NB4 (cell line): ENCODE data around the gene TBX4.

Experiments used
- CTCF ChIP-seq: IDR thresholded peaks from one replicate; pipeline ENCODE4 v1.5.1; 2012; ENCODE audit warnings: low read depth, low read length
- MYC ChIP-seq: IDR thresholded peaks from 2 replicates; pipeline ENCODE4 v1.6.1; 2011; ENCODE audit warnings: low read depth, low read length
- POLR2A ChIP-seq: IDR thresholded peaks from 2 replicates; pipeline ENCODE4 v1.6.1; 2011; ENCODE audit warnings: mild to moderate bottlenecking; ENCODE audit not compliant: insufficient read length; ENCODE audit errors: extremely low read depth
- TF ChIP-seq, protein P1 (sequence below): IDR thresholded peaks from 2 replicates; pipeline ENCODE4 v1.6.1; 2011; ENCODE audit warnings: low read depth, low read length

DNA sequence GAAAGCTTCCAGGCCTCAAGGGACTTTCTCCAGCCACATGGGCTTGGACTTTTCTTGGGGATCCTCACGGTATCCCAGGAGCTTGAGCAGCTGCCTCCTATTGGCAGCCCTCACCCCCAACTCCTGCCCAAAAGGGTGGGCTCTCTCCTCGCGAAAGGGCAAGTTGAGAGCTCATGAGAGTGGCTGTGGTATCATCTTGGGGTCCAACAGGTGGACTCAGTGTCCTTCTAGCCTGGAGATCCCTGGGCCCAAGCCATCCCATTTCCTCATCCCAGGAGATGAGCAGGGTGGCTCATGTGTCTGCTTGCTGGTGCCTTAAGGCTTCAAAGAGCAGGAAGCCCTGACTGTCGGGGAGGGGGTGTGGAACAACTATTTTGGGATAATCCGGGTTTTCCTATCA is 17.7 kb downstream of the TBX4 start:
- no peak for TF ChIP-seq POLR2A
- no peak for TF ChIP-seq CTCF
- TF ChIP-seq, protein P1, sequence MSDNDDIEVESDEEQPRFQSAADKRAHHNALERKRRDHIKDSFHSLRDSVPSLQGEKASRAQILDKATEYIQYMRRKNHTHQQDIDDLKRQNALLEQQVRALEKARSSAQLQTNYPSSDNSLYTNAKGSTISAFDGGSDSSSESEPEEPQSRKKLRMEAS: no peak
- no peak for TF ChIP-seq MYC
